HG03280 (cell line): ENCODE results near the gene L3MBTL2.
"Not testable (repeated sequence)": the region's sequence is repeated elsewhere in the genome, so short reads cannot be mapped to it uniquely, and the experiment has no call there.

ENCODE experiments used
- ATAC-seq: cut with Tn5 transposase; IDR thresholded peaks from one replicate; pipeline ENCODE4 v1.9.1; 2021; ENCODE audit warnings: mild to moderate bottlenecking, moderate library complexity; ENCODE audit not compliant: unreplicated experiment

L3MBTL2 gene

DNA sequence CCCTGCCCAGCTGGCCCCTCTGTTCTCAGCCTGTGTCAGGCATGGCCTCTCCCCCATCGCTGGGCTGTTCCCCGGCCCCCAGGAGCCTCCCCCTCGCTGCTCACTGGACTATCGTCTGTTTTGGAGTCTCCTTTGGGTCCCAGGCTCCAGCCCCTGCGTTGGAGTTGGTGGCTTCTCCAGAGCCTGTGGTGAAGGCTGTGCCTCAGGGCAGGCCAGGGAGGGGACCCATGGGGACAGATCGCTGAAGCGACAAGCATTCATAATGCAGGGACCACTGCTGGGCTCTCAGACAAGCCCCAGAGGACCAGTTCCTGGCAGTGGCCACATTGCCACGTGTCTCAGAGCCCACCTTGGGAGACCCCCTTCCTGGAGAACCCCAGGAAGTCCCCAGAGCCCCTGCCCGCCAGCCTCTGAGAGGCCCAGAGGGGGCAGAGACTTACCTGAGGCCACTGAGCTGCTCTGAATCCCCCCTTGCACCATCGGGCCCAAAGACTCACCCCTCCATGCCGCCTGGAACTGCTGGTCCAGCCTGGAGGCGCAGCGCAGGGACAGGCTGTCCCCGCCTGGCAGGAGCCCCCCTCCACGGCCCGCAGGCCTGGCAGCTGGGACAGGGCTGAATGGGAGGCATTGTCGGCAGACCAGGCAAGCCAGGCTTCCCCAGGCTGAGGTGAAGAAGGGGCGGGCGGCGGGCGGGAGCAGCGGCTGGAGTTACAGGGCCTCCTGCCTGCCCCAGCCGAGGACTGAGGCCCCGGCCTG, 35.4 kb downstream of the L3MBTL2 start, which contains the start of gene CHADL:
Gene CHADL, minus strand, starts transcription at position 555 of the 756 bp plus-strand sequence. Its CDS starts 50 bp downstream, at position 505.
- ATAC-seq, result no peak

DNA sequence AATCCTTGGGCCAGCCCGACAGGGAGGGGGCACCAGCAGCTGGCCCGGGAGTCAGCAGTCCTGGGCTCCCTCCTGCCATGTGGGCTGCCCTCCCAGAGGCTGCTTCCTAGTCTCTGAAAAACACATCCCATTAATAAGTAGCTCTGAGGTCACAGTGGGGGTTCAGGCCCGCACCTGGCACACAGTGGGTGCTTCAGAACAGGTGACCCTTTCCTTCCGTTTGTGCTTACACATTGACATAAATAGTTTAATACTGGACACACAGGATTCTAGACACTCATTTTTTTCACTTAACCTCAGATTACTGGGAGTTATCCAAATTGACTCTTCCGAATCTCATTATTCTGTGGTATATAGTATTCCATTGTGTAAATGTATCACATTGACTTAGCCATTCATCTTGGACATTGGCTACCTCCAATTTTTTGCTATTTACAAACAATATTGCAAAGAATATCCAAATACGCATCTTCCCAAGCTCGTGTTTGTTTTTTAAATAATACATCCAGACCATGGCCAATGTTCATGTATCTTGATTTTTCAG, 36.1 kb downstream of the L3MBTL2 start:
- no peak for ATAC-seq

DNA sequence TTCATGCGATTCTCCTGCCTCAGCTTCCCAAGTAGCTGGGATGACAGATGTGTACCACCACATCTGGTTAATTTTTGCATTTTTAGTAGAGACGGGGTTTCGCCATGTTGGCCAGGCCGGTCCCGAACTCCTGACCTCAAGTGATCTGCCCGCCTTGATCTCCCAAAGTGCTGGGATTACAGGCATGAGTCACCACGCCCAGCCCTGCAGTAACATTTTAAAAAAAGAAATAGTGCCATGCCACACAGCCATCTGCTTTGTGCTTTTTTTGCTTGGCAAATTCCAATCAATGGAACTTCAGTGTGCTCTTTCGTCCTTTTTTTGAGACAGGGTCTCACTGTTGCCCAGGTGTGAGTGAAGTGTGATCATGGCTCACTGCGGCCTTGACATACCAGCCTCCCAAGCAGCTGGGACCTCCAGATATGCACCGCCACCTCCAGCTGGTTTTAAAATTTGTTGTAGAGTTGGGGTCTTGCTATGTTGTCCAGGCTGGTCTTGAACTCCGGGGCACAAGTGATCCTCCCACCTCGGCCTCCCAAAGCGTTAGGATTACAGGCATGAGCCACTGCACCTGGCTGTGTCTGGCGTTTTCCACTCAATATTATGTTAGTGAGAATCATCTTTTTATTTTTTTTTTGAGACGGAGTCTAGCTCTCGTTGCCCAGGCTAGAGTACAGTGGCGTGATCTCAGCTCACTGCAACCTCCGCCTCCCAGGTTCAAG, 37.4 kb downstream of the L3MBTL2 start:
- ATAC-seq, result no peak

DNA sequence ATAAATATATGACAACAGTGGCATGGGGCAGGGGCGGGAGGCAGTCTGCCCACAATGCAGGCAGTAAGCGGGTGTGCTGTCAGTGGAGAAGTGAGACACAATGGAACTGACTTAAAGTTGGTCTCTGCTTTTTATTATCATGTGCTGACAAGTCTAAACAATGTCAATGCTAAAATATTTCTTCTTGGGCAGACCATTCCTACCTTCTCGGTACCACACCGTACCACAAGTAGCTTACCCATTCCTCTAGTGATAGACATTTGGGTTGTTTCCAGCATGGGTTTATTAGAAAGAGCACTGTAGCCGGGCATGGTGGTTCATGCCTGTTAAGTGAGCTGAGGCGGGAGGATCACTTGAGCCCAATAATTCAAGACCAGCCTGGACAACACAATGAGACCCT, 38.2 kb downstream of the L3MBTL2 start:
- ATAC-seq, result no peak

DNA sequence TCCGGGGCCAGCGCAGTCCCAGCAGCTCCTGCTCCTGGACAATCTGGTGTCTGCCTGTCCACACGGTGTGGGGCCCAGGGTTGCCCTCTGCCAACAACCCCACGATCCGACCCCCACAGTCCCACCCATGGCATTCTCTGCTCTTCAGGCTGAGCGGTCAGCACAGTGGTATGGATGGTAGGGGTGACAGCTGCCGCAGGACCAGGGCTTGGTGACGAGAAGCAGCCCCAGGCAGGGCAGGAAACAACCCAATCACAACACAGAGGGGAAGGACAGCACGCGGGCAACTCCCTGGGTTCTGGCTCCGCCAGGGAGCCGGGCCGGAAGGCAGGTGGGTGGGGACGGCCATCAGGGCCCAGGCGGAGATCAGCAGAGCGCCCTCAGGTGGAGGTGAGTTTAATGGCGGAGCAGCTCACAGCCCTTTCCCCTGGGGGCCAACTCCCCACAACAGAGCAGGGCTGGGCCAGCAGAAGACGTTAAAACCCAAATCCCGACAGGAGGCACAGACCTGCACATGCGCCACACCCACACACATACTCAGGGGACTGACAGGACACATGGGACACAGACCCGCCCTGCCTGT, 40.9 kb downstream of the L3MBTL2 start:
- ATAC-seq, result no peak

DNA sequence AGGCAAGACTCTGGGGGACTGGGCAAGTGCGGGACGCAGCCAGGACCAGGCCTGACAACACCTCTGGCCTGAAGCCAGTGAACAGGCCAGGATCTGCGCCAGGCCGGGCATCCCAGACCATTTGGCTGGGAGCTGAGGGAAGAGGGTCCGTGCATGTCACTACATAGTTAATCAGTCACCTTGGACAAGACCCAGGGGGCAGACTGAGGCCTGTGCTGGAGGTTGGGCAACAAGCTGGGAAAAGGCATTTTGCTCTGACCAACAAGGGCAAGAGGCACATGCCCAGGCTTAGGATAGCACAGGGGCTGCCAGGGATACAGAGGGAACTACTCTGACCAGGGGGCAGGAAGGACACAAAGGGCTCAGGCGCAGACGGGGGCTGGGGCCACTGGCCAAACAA, 42.6 kb downstream of the L3MBTL2 start:
- no peak for ATAC-seq

DNA sequence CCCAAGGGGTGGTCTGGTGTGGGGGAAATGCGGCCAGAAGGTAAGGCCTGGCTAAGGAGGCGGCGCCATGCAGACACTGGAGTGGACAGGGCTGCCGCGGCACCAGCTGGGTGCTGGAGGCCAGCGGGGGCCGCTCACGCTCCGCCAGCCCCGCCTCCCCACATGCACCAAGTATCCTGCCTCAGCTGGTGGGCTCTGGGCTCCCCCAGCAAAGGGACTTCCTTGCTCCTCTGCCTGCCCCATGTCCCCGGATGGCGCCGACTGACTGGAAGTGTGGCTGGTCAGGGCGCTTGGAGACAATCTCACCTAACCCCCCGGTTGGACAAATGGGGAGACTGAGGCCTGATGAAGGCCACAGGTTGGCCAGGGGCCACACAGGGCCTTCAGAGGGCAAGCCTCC, 43.2 kb downstream of the L3MBTL2 start:
- no peak for ATAC-seq

DNA sequence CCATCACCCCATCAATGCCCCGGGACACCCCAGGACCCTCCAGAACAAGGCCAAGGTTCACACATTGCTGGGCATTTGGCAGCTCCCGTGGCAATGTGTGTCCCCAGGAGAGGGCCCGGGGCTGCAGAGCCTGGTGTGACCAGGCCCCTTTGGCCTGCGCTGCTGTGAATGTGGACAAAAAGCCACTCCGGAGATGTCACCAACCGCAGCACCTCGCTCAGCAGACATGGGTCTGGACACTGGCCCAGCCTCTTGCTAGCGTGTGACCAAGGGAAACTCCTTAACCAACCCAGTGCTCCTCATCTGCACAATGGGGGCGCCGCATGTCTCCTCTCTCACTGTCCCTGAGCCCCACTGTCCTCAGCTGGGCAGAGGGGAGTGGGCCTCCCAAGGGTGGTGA, 43.6 kb downstream of the L3MBTL2 start:
- no peak for ATAC-seq

DNA sequence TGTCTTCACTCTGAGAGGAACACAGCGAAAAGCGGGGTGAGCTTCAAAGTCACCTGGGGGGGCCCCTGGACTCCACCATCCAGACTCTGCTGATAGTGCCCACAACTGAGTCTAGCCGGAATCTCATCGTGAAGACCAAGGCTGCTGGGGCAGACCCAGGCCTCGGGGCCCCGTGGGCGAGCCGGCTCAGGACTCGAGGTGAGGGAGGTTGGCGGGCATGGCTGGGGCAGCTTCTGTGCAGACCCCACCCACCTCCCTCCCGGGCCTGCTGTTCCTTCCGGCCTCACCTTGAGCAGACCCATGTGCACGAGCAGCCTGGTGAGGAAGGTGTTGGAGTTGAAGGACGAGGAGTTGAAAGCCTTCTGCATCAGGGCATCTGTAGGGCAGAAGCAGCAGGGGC, 44.3 kb downstream of the L3MBTL2 start:
- no peak for ATAC-seq

DNA sequence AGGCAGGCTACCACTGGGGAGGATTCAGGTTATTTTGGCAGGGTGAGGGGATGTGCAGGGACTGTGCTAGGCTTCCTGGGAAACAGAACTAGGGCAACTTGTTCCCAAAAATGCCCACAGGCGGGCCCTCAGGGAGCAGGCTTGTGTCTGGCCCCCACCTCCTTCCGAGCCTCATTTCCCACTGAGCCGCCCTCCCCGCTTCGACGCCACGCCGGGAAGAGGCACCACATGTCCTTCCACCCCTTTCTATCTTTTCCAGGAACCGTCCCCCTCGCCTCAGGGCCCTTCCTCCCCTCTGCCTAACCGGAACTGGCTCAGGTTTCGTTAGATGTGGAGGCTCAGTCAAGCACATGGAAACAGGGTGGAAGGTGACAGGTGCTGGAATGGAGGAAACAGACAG, 45.0 kb downstream of the L3MBTL2 start:
- ATAC-seq, result no peak

DNA sequence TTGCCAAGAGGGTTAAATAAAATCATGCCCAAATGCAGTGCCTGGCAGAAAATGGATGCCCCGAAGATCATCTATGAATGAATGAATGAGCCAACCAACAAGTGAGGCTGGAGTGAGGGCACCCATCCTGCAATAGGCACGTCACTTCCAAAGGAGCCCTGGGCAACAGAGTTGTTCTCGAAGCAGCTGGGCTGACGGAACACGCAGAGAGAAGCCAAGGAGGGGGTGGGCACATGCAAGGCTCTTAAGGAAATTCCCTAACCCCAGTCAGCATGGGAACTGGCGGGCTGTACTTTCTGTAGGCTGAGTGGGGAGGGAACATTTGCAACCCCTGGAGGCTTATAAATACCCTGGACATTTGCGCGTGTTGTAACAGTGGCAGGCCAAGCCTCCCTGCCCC, 47.3 kb downstream of the L3MBTL2 start:
- ATAC-seq, result no peak

DNA sequence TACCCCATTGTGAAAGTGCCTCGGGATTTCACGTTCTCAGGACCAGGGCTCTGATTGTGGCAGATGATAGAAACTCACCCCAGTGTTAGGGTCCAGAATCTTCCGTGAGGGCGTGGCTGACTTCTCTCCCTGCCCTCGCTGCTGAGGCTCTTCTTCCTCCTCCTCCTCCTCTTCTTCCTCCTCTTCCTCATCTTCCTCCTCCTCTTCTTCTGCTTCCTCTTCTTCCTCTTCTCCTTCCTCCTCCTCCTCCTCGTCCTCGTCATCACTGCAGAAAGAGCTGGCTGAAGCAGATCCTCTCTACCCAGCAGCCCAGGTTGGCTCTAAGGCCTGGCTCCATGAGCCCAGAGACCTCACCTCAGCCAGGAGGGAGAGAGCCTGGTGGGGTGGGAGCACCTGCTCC, 49.1 kb downstream of the L3MBTL2 start:
- no peak for ATAC-seq

DNA sequence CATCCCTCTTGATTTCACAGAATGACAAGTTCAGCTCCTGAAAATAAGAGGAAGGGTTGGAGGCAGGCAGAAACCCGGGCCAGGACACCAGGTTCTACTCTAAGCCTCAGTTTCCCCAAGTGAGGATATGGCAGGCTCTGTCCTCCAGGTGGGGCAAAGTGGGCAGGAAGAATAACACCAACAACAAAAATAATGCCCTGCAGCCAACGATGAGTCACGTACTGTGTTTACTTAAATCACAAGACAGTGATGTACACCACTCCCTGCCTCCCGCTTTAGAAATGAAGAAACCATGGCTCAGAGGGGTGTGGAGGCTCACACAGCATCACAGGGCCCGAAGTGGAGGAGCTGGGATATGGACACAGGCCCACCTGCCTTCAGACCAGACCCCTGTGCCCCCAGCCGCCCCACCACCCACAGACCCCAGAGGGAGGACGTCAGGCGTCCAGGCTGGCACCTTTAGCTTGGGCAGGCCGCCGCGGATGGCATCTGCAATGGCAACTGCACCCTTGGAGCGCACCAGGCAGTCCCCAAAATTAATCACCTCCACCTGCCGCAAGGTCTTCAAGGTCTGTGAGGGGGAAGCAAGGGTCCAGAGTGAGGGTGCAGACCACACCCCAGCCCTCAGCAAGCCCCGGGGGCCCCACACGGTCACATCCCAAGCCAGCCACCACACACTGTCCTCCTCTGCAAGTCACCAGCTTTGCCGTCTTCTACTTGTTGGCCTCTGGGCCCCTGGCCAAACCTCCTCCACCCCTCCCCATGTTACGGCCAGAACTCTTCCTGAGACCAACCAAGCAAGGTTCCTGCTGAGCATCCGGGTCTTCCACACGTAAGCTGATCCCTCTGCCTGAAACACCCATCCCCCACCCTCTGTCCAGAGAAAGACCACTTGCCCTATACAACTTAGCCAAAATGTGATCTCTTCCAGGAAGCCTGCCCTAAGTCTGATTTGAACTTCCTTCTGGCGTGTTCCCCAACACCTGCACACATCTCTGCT, 51.4 kb downstream of the L3MBTL2 start:
- no peak for ATAC-seq

DNA sequence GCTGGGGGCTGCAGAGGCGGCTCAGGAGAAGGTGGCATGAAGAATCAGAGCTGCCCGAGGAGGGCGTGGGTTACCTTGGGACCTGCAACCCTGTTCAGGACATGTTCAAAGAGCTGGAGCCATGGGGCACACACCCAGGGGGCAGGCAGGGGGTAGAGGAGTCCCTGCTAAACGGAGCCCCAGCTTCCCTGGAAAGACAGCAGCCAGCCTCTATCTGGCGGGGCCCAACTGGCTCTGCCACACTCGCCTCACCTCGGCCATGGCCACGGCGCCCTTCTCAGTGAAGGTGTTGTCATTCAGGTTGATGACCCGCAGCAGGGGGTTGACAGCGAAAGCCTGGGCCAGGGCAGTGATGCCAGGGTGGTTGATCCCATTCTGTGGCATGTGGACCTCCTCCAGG, 52.6 kb downstream of the L3MBTL2 start:
- no peak for ATAC-seq

DNA sequence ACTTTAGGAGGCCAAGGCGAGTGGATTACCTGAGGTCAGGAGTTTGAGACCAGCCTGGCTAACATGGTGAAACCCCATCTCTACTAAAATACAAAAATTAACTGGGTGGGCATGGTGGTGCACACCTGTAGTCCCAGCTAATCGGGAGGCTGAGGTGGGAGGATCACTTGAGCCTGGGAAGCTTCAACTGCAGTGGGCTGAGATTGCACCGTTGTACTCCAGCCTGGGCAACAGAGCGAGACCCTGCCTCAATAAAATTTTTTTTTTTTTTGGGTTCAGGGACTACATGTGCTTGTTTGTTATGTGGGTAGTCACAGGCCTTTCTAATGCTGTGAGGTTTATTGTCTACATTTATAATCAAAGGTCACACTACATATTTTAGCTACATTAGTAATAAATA, 54.6 kb downstream of the L3MBTL2 start:
- ATAC-seq, result not testable (repeated sequence)

DNA sequence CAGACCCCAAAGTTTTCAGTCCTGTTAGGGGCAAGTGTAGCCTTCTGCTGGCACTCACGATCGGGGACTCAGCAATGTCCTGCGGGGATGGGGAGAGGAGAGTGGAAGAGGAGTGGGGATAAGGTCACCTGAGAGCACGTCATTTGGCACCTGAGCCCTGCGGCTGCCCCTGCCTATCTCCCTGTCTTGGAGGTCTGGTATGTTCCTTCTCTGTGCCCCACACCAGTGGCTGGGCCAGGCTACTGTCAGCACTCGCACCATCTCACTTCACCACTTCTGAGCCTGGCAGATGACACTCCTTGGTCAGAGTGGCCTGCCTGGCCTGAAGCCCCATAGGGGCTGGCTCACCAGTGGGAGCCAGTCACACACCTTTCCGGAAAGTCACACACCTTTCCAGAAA, 55.8 kb downstream of the L3MBTL2 start:
- ATAC-seq, result no peak

DNA sequence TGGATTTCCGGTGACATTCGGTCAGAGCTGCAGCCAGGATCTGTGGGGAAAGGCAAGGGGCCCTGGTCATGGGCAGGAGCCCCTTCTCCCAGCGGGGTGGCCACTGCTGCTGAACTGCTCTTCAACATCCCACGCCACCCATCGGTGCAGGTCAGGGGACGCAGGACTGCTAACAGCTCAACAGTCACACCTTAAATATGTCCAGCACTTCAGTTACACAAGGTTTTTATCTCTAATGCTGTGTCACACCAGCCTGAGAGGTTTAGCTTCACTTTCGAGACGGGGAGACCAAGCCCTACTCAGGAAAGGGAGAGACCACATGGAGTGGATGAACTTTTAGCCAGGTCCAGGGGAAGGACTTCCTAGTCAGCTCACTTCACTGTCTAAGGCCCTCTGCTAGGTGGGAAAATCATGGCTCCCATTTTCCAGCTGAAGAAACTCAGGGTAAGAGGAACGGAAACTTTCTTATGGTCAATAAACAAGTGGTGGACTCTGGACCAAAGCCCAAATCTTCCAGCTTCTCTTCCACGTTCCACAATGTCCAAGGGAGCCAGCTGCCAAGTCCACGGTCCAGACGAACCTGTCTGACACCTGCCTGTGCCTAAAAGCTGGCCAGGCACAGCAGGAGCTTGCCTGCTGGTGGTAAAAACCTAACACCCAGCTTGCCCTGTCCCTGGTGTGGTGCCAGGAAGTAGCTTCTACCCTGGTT, 56.6 kb downstream of the L3MBTL2 start:
- no peak for ATAC-seq

DNA sequence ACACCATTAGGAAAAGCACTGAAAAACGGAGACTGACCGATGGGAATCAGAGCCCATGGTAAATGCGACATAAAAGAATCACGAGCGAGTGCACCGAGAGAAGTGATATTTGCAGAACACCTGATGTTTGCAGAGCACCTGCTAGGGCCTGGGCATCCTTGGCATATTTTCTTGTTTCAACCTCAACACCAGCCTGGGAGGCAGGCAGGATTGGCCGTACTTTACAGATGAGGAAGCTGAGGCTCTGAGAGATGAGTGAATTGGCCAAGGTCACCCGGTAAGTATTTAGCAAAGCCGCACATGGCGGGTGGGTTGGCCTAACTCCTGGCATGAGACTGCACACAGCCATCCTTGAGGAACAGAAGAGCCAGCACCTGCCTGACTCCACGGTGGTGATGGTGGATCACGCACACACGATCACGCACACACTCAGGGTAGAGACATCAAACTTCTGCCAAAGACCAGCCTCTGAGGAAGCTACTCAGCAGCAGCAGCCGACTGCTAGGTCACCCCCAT, 57.2 kb downstream of the L3MBTL2 start:
- no peak for ATAC-seq

DNA sequence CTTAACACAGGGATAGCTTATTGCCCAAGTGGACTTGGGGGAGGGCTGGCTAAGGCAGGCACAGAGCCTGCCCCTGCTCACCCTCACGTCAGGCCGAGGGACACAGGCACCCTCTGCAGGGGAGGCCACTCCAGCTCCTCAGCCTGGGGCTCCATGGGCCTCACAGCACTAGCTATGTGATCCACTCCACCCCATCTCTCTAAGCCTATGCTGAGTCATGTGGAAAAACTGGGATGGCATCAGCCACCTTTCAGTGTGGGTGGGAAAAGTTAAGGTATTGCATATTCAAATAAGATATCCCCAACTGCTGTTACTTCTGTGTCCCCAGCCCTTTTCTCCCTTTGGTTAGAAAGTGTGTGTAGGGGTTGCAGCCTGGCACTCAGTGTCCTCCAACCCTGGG, 58.6 kb downstream of the L3MBTL2 start:
- ATAC-seq, result no peak
